ENCODE data around the gene FBF1. TPM values are rescaled to one million over a fixed set of nuclear protein-coding genes. Genes with fewer than 3 reads are reported as not detected.
A peak's percentile ranks its signal among the peaks of the same experiment; 100 is the strongest.

Gene FBF1
- total and polyA plus RNA-seq, 9 of the 15 experiments (the other 6 are each of a cell fraction or from before 2014, with no cell fraction given), result 0.46 to 14.9 (median 7.5) TPM

GRCh38 chr17:75904749-75905521, 35.9 kb downstream of the FBF1 start, which contains the start of gene MRPL38 (continued):
- TF ChIP-seq GTF3C2 (IDR thresholded peaks at IDR 0.05; ENCODE audit: borderline replicate concordance, extremely low read depth, insufficient read length), result no peak
- TF ChIP-seq E2F3 (CRISPR knock-in tag; IDR thresholded peaks at IDR 0.05), result 0 out of 2 replicates have a peak, but pooled peaks have one; percentile 49
- no peak for TF ChIP-seq COPS2 (conservative IDR thresholded peaks at IDR 0.05)
- TF ChIP-seq CREB1 (IDR thresholded peaks at IDR 0.05), result peak; percentile 54; the same call in 1 of the 2 replicates
- TF ChIP-seq CREB1 (CRISPR knock-in tag; IDR thresholded peaks at IDR 0.05), result peak; percentile 77
- peak; percentile 25; the same call in 1 of the 2 replicates for TF ChIP-seq CBFA2T3 (IDR thresholded peaks at IDR 0.05)
- peak; percentile 81 for TF ChIP-seq TBP (optimal IDR thresholded peaks at IDR 0.05; ENCODE audit: low read depth, low read length)
- peak; percentile 48; the same call in 1 of the 2 replicates for TF ChIP-seq RNF2 (IDR thresholded peaks at IDR 0.05)
- TF ChIP-seq MAZ (CRISPR knock-in tag; conservative IDR thresholded peaks at IDR 0.05 in 1 of 2, IDR thresholded peaks at IDR 0.05 in 1 of 2), result peak; percentile 91 to 93
- no peak for TF ChIP-seq ZNF561 (CRISPR knock-in tag; conservative IDR thresholded peaks at IDR 0.05)
- peak; percentile 62 for TF ChIP-seq HNRNPK (IDR thresholded peaks at IDR 0.05; ENCODE audit: low read depth, low read length, poor library complexity, severe bottlenecking)
- no peak for TF ChIP-seq ZNF316 (IDR thresholded peaks at IDR 0.05)
- peak; percentile 75; the same call in 1 of the 2 replicates for TF ChIP-seq GATAD2B (IDR thresholded peaks at IDR 0.05; ENCODE audit: borderline replicate concordance)
- TF ChIP-seq, protein P1, sequence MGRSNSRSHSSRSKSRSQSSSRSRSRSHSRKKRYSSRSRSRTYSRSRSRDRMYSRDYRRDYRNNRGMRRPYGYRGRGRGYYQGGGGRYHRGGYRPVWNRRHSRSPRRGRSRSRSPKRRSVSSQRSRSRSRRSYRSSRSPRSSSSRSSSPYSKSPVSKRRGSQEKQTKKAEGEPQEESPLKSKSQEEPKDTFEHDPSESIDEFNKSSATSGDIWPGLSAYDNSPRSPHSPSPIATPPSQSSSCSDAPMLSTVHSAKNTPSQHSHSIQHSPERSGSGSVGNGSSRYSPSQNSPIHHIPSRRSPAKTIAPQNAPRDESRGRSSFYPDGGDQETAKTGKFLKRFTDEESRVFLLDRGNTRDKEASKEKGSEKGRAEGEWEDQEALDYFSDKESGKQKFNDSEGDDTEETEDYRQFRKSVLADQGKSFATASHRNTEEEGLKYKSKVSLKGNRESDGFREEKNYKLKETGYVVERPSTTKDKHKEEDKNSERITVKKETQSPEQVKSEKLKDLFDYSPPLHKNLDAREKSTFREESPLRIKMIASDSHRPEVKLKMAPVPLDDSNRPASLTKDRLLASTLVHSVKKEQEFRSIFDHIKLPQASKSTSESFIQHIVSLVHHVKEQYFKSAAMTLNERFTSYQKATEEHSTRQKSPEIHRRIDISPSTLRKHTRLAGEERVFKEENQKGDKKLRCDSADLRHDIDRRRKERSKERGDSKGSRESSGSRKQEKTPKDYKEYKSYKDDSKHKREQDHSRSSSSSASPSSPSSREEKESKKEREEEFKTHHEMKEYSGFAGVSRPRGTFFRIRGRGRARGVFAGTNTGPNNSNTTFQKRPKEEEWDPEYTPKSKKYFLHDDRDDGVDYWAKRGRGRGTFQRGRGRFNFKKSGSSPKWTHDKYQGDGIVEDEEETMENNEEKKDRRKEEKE (IDR thresholded peaks at IDR 0.05; ENCODE audit: borderline replicate concordance in 1 of 2, control insufficient read depth in 1 of 2, low read depth in 2 of 2, low read length in 1 of 2), result 0 out of 4 replicates have a peak, but pooled peaks of 1 of the 2 experiments have one; percentile 48
- peak; percentile 57 for TF ChIP-seq NBN (IDR thresholded peaks at IDR 0.05; ENCODE audit: low read depth)
- TF ChIP-seq ZNF639 (CRISPR knock-in tag; conservative IDR thresholded peaks at IDR 0.05 in 1 of 2, IDR thresholded peaks at IDR 0.05 in 1 of 2), result peak in 1 of 2 experiments; percentile 96; a peak in 2 of 4 replicates
- TF ChIP-seq SOX6 (IDR thresholded peaks at IDR 0.05), result peak; percentile 69
- peak; percentile 97 for TF ChIP-seq CTBP1 (IDR thresholded peaks at IDR 0.05; ENCODE audit: borderline replicate concordance)
- TF ChIP-seq BHLHE40 (IDR thresholded peaks at IDR 0.05; ENCODE audit: low read length), result no peak
